HG02678 (cell line): ENCODE data around the gene CSE1L.
"Not testable (repeated sequence)": the region's sequence is repeated elsewhere in the genome, so short reads cannot be mapped to it uniquely, and the experiment has no call there.

Experiments
- ATAC-seq: cut with Tn5 transposase; IDR thresholded peaks from one replicate; pipeline ENCODE4 v1.9.1; 2021; ENCODE audit warnings: mild to moderate bottlenecking, moderate library complexity; ENCODE audit not compliant: unreplicated experiment

CSE1L gene

DNA sequence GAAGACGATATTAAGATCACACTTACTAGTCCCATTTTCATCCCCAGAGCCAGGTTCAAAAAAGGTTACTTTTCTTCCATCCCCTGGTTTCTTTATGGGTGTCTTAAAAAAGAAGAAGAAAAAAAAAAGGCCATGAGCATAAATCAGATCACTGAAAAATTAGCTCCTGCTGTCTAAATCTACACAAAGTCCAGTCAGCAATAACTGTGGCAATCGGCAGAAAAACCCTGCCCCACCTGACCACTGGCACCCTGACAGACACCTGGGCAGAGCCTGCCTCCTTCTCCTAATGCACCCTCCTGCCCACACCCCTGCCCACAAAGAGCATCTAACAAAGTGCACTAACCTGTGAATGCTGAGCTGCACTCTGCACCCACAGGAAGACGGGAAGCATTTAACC, 72.2 kb downstream of the CSE1L start:
- no peak for ATAC-seq

DNA sequence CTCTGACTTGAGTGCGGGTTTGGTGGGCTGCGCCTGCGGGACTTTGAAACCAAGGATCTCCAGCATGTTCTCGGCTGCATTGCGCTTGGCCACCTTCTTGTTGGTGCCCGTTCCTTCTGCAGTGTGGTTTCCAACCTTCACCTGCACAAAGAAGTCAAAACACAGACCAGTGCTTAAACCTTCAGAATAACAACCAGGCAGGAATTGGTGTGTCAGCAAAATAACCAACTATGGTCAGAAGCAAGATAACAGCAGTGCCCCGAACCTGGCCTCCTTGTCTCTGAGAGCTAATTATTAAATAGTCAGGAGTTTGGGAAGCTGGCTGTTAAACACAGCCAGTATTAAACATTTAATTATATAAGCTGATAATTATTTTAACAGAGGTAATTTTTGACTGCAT, 73.9 kb downstream of the CSE1L start:
- ATAC-seq = no peak

DNA sequence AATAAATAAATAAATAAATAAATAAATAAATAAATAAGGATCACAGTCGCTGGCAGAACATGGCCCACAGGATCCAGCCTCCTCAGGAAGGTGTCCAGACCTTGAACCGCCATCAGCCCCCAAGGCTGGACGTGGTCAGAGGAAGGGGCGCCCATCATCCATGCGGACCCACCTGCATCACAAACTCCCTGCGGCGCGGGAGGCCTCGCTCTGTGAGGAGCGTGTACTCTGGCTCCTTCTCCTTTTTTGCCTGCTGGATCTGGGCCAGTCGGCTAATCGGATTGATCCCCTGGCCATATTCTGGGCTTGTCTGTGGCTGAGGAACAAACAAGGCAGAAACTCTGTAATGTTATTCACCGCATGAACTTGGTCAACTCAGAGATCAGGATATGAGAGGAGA, 76.8 kb downstream of the CSE1L start:
- ATAC-seq = no peak

DNA sequence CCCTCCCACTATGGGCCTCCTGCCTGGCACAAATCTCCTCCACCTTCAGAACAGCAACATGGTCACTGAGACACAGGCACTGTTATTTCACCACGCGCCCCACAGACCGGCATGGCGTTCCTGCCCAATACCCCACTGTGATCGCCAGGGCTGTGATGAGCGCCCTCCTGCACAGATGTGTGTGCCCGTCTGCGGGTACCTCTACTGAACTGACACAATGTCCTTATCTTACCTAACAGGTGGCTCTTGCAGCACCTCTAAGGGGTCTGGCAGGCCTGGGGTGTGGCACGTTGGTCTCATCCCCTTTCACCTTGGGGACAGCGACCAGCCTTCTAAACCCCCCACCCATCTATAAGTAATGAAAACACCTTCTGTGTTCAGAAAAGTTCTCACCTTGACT, 77.9 kb downstream of the CSE1L start:
- no peak for ATAC-seq

DNA sequence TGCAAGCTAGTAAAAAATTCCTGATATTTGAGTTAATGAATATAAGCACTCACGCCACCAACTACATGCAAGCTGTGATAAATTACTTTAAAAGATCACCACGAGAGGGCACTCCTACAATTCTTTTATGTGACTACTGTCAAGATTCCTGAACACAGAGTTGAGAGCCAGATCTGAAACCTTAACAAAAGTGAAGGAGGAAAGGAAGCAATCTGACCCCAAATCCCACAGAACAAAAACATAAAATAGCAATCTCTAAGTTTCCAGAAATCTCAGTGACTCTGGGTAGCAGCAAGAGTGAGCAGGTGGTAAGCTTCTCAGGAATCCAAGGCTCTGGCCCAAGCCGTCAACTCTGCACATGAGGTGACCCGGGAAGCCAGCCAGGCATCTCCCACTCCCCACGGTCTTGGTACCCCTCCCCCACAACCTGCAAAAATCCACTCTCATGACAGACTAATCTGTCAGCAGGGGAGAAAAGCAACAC, 86.9 kb downstream of the CSE1L start:
- no peak for ATAC-seq

DNA sequence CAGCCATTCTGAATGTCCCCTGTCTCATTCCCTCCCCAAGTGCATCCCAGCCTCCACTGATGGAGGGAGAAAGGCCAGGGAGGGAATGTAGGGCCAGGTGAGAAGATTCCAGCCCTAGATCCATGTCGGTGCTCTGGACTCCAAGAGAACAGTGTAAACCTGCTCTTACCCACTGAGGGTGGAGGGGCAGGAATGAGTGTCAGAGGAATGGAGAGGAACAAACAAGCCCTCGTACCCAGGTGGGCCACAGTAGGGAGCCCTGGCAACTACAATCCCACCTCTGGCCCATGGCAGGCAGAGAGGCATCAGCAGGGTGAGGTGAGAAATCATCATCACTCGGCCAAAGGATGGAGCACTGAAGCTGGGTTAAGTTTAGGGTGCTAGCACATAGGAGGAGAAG, 87.5 kb downstream of the CSE1L start:
- no peak for ATAC-seq

DNA sequence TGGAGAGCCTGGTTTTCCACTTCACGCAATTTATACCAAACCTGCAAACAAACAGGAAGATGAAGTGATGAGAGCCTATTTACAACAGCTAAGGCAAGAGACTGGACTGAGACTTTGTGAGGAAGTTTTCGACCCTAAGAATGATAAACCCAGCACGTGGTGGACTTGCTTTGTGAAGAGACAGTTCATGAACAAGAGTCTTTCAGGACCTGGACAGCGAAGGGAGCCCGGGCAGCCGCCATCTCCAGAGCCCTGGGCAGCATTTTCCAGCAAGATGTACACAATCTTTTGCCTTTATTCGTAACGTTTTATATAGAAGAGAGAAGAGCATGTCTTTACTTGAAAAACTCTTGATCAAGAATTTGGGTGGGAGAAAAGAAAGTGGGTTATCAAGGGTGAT, 88.7 kb downstream of the CSE1L start:
- not testable (repeated sequence) for ATAC-seq

DNA sequence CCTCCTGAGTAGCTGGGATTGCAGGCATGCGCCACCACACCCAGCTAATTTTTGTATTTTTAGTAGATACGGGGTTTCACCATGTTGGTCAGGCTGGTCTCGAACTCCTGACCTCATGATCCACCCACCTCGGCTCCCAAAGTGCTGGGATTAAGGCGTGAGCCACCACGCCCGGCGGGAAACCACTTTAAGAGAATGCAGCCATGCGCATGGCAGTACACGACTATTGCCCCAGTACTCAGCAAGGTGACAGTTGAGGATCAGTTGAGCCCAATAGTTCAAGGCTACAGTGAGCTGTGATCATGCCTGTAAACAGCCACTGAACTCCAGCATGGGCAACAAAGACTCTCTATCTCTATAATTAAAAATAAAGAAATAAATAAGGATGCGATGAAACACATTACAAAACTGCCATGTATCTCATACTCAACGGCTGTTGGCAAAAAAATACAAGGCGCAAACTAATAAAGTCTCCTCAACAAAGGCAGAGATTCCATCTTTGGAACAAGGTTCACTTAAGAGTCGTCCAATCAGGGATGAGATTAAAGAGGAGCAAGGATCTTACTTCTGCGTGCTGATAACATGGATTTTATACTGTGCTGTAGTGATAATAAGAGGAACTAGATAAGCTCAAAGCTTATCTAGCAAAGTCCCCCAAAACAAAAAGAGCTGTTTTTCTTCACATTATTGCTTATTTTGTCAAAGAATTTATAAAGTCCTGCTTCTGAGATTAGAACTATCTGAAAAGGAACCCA, 90.9 kb downstream of the CSE1L start:
- no peak for ATAC-seq

DNA sequence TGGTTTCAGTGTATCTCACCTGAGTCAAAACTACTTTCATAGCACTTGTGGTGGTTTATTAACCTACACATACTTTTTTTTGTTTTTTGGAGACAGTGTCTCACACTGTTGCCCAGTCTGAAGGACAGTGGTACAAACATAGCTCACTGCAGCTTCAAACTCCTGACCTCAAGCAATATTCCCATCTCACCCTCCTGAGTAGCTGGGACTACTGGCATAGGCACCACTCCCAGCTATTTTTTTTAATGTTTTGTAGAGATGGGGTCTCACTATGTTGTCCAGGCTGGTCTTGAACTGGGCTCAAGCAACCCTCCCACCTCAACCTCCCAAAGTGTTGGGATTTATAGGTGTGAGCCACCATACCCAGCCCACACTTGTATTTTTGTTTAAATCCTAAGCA, 92.3 kb downstream of the CSE1L start:
- ATAC-seq = no peak

DNA sequence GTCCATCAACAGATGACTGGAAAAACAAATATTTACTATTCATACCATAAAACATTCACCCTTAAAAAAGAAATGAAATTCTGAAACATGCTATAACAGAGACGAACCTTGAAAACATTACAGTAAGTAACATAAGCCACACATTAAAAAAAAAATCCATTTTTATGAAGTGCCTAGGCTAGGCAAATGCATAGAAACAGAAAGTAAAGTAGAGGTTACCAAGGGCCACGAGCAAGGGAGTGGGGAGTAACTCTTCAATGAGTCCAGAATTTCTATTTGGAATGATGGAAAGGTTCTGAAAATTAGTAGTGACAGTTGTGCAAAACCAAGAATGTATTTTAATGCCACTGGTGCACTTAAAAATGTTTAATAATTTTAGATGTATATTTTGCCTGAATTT, 94.3 kb downstream of the CSE1L start:
- no peak for ATAC-seq

DNA sequence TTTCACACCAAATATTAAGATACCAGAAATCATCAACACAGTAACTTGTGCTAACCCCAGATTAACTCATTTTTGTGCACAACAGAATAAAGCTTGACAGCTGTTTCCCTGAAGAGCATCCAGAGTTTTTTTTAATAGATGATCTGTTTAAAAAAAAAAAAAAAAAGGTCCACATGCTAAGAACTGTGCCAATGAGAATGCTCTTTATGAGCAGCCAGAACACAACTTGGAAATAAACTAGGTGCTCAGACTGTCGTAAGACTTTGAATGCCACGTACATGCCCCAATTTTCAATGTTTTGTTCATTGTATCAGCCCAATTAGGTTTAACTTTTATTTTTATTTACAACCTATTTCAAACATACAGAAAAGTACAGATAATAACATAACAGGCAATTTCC, 94.7 kb downstream of the CSE1L start:
- ATAC-seq = no peak
